GM19372 (cell line): ENCODE data around the gene SCTR.
A peak's percentile ranks its signal among the peaks of the same experiment; 100 is the strongest.

Experiments
- ATAC-seq: cut with Tn5 transposase; IDR thresholded peaks from one replicate; pipeline ENCODE4 v1.9.1; 2021; ENCODE audit warnings: mild to moderate bottlenecking, low read depth, moderate library complexity; ENCODE audit not compliant: unreplicated experiment

The SCTR gene

GRCh38 chr2:119431976-119432850 lies 92.1 kb downstream of the SCTR start:
- ATAC-seq = peak; percentile 15

DNA sequence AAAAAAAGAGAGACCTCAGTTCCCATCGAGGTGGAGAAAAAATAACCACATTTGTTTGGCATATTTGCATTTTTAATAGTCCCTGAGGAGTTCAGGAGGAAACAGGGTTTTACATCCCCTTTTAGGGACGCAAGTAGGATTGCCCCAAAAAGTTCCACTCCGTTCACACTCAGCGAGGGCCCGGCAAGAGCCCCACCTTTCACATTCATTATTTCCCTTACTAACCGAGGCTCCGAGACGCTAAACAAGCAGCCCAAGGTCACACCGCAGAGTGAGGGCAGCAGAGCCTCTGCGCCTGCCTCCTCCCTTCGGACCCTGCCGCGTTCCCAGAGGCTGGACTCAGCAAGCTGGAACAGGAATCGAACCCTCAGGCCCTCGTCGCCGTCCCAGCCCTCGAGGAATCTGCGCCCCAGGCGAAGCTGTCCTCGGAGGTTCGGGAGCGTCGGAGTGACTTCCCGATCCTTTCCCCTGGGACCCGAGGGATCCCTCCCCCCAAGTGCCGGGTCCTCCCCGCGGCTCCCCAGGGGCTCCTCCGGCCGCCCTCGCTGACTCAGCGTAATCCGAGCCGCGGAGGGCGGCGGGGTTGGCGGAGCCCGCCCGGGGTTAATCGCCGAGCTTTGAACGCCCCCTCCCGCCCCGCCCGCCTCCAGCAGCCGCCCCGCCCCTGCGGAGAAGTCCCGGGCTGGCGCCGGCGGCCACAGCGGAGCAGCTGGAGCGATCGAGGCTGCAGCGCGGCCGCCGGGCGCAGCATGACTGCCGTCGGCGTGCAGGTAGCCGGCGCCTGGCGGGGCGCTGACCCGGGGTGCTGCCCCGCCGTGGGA lies 92.9 kb downstream of the SCTR start, which contains the start of gene TMEM37:
TMEM37 (plus strand) TSS at position 700 of the 821 bp plus-strand sequence; CDS start at position 750, 50 bp downstream.
- peak; percentile 57 for ATAC-seq

DNA sequence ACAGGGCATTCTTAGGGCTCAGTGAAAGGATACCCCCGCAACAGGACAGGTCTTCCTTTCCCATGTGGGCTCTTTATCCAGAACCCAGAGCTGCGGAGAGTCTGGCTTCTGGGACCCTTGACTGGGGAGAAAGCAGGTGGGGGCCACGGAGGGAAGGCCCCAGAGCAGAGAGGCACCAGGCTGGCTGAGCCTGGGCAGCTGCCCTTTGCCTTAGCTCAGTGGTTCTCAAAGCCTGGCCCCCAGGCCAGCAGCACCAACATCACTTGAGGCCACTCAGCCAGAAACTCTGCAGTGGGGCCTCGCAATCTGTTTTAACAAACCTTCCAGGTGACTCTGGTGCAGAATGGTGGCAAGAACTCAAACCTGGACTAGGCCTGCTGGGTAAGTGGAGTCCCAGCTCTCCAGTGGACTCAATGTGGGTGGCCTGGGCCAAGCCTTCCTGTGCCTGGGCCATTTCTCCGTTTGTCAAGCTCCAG lies 94.2 kb downstream of the SCTR start:
- ATAC-seq = no peak

- ATAC-seq = no peak
These were observed 94.9 kb downstream of the SCTR start for GRCh38 chr2:119429225-119429981.

DNA sequence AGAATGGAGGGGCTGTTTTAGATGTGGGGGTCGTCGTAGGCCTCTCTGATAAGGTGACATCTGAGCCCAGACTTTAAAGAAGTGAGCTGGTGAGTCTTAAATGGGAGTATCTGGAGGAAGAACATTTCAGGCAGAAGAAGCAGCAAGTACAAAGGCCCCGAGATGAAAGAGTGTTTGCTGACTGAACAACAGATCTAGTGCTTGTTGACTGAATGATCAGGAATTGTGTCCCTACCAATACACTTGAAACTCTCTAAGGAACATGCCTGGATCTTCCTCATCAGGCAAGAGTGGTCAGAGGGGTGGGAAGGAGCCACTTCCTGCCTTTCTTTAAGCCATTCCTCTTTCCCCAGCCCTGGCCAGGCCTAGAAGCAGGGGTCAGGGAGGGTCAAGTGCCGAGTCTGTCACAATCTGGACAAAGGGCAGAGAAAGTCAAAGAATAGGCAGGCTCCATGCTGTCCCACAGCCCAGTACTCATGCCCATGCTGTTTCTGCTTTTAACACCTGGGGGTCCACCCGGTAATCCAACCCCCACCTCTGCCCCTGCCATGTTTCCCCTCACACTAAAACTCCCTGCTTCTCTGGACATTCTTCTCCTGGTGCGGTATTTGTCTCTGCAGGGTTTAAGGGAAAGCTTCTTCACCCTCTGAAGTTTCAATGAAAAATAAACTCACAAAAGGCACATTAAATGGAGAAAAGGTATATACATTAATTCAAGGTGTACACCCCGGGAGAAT lies 95.6 kb downstream of the SCTR start:
- ATAC-seq = no peak

DNA sequence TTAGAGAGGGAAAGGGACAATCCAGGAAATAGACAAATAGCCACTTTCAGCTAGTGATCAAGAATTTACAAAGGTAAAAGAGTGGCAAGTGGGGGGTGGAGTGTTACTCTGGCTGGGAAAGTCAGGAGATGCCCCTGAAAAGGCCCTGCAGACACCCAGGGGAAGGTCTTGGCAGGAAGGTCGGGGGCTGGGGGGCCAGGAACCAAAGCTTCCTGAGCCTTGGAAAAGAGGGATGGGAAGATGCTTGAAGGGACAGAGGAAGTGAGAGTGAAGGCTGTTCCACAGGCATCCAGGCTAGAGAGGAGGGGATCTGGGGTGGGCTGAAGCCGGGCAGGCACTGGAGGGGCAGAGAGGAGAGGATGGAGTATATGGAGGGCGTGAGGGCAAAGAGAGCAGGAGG lies 96.5 kb downstream of the SCTR start:
- ATAC-seq = no peak

- no peak for ATAC-seq
These were observed 97.4 kb downstream of the SCTR start for GRCh38 chr2:119426801-119427395.

DNA sequence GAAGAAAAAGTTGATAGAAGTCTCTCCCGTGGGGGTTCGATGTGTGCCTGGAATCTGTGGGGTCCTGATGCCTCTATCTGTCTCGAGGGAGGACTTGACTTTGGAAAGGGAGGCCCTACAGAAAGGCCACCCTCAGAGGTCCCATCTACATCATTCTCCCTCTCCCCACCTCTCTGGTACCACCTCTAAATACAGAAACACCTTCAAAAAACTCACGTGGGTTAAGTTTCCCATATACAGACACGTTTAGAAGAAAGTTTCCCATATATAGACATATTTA lies 97.9 kb downstream of the SCTR start:
- ATAC-seq = no peak

GRCh38 chr2:119425620-119426395 lies 98.5 kb downstream of the SCTR start:
- no peak for ATAC-seq

DNA sequence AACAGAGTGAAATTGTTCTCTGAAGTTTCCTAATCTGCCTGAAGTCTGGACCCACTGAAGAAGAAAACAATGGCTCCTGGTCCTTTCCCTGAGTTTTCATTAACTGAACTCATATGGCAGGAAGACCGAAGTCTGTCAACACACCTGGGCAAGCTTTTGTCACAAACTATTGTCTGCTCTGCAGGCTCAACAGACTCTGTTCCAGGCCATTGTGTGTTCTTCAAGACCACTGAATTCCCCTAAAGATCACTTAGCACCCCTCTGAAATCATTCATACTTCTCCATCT lies 99.2 kb downstream of the SCTR start:
- ATAC-seq = no peak

DNA sequence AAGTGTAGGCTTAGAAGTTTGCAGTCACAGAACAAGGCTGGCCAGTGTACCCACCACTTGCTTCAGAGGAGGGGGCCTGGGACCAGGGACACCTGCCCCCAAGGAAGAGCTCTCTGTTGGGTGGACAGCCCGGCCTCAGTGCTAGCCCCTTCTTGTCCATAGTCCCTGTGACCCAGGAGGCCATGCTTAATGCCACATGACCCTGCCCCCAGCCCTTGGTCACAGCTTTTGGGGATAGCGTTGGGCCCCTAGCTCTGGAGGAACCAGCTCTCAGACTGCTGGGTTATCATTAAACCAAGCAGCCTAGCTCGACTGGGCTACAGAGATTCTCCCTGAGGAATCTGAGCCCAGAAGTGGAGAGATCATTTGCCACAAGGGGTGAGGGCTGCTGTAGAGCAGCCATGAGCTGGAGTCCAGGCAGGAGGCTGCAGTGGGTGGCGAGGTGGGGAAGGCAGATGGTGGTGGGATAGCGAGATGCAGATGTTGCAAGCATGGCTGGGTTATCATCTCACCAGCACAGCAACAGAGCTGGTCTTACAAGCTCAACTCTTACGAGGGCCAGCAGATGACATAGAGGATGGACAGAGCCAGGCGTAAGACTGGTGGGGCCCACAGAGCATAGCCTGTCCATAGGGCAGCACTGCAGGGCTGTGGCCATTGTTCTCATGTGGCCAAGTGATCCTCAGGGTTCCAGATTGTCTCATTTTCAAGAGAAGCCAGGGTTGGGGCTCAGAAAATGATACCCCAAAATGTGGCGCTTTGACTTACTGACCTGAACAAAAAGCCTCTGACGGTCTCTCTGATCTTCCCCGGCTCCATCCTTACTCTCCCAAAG lies 99.8 kb downstream of the SCTR start:
- no peak for ATAC-seq

DNA sequence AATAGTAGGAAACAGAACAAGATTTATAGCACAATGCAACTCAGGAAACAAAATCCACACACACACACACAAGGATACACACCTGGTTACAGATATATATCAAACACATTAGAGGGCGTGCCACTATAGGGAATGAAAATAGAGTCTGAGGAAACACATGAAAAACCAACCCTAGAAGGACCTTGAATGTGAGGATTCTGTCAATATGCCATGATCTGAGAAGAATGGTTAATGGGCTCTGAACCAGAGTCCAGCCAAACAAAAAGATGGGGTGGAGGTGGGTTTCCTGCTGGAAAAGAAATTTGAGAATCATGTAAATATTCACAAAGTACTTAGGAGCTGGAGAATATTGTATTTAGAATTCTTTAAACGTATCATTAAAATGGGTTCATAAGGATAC lies 100.5 kb downstream of the SCTR start:
- ATAC-seq = no peak

DNA sequence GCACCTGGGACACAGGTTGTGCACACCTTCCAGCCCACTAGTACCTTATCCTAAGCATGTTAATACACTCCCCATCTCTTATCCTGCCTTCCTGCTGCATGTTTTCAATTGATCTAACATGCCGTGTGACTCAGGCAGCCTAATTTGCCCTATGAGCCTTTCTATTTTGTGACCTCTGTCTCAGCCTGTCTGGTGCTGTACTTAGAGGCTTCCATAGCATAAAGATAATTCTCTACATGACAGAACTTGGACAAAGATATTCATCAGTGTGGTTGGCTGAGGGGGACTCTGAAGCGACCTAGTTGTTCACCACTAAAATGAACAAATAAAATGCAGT lies 101.2 kb downstream of the SCTR start:
- ATAC-seq = no peak

DNA sequence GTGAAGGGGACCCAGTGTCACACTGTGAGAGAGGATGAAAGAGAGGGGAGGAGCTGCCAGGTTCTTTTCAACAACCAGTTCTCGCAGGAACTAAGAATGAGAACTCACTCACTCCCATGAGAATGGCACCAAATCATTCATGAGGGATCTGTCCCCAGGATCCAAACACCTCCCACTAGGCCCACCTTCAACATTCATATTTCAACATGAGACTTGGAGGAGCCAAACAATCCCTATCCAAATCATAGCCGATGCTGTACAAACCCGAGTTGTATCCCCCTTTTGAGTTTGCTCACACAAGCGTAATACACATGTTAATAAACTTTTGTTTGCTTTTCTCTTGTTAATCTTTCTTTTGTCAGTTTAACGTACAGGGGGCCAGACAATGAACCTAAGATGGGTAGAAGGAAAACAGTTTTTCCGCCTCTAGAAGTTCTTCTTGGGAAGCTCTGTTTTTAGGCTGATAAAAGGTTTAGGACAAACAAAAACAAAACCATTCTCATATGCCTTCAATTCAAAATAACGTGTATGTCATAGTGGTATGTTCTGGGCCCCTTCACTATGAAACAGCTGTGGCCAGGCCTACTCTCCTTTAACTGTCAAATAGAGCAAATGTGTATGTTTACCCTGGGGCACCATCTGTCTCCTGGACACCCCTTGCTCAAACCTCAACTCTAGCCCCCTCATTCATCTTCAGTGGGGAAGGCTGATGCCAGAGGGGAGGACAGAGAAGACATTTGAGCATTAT lies 101.7 kb downstream of the SCTR start:
- no peak for ATAC-seq

DNA sequence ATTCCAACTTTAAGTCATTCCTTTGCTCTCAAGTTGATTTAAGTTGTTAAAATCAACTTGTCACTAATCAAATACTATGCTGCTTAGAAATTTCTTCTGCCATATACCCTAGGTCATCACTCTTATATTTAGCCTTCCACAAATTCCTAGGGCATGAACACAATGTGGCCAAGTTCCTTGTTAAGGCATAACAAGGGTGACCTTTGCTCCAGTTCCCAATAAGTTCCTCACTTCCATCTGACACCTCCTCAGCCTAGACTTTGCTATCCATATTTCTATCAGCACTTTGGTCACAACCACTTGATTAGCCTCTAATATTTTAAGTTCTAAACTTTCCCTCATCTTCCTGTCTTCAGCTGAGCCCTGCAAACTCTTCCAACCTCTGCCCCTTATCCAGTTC lies 102.5 kb downstream of the SCTR start:
- ATAC-seq = no peak

- ATAC-seq = no peak
These were observed 103.0 kb downstream of the SCTR start for GRCh38 chr2:119421304-119421703.

GRCh38 chr2:119419803-119420508 lies 104.3 kb downstream of the SCTR start:
- no peak for ATAC-seq
